Hepatocyte (in vitro differentiated cells): ENCODE data around the gene AMBRA1.

Experiments
- CTCF ChIP-seq: fragments of 200-600 bp; sonication (generic); IDR thresholded peaks from 2 replicates; pipeline ENCODE4 v1.5.1; 2016; ENCODE audit warnings: antibody characterized with exemption, mild to moderate bottlenecking; ENCODE audit not compliant: poor library complexity
- EZH2phosphoT487 ChIP-seq: fragments of 200-600 bp; sonication (generic); IDR thresholded peaks from one replicate; pipeline ENCODE4 v1.6.1; 2018; ENCODE audit warnings: antibody characterized with exemption, mild to moderate bottlenecking, low read depth, moderate library complexity; ENCODE audit not compliant: unreplicated experiment, severe bottlenecking

GRCh38 chr11:46493791-46494190 lies 100.0 kb downstream of the AMBRA1 start:
- TF ChIP-seq CTCF, result no peak
- no peak for TF ChIP-seq EZH2phosphoT487
